Caki2 (cell line): Measurements from ENCODE around the gene GCK. TPM values are rescaled to one million over a fixed set of nuclear protein-coding genes. Genes with fewer than 3 reads are reported as not detected.

Experiments
- DNase-seq: peaks from one replicate; pipeline ENCODE4 v3.0.0-alpha.2; 2015; ENCODE audit warnings: low read depth
- in situ Hi-C: cut with HindIII; loops from 2 replicates; pipeline ENCODE4 v1.10.0; 2016; ENCODE audit warnings: low sequenced_read_pairs, low pct_unique_long_range_greater_than_20kb, mixed read lengths
- total RNA-seq: library from RNA; depleted of rRNA; stranded (reverse); fragments of >200 nt; shearing (Covaris generic); gene quantifications from 2 replicates; pipeline ENCODE4 v1.2.3, GENCODE V29; 2014; ENCODE audit warnings: low replicate concordance

GCK gene
- total RNA-seq, 1 experiment from 2014 or later = not detected

DNA sequence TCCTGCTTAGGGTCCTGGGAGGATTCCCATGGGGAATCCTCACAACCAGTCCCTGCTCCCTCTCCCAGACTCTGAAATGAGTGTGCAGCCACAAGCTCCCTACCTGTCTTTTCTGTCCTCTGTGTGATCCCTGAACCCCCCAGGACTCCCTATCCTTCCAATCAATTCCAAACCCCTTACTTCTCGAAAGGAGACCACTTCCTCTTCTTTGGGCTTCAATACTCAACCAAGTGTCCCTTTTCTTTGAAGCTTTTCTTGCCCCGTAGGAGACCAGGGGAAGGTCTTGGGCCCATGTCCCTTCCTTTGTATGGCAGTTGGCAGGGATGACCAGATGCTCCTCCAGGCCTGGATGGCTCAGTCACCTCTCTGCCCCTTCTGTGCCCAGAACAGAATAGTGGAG, 83.4 kb downstream of the GCK start:
- in situ Hi-C loops = no loop called here
- DNase-seq = no peak

DNA sequence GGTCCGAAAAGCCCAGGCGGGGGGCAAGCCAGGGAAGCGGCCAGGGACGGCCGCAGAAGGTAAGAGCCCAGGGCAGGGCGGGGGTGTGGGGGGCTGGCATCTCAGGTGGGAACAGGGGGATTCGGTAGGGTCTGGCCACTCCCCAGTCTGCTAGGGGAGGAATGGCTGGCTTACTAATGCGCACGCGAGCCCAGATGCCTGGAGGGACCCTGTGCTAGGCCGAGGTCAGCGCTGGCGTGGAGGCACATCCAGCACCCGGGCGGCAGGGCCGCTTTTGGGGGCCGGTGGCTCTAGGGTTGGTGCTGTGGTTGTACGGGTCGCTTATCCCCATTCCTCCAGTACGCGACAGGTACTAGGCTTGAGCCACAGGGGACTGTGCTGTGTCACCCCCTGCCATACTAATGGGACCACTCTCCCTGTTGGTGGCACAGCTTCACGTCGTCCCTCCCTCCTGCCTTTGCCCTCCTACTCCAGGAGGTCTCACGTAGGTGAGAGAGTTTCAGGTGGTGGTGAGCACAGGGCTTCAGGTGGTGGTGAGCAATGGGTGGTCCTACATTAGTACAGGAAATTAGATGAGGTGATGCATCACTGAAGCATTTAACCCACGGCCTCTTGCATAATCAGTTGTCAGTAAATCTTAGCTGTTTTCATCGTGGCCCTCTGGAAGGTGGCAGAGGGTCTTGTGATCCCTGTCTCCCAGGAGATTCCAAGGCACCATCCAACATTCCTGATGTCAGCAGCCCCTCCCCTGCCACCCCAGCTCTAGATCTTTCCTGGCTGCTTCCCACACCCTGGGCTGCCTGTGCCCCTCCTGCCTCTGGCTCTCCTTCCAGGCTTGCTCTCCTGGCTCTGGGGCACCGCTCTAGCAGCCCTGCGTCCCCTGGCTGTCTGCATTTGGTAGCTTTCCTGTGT, 84.1 kb downstream of the GCK start:
- DNase-seq = peak; percentile 52
- in situ Hi-C loops = no loop called here

DNA sequence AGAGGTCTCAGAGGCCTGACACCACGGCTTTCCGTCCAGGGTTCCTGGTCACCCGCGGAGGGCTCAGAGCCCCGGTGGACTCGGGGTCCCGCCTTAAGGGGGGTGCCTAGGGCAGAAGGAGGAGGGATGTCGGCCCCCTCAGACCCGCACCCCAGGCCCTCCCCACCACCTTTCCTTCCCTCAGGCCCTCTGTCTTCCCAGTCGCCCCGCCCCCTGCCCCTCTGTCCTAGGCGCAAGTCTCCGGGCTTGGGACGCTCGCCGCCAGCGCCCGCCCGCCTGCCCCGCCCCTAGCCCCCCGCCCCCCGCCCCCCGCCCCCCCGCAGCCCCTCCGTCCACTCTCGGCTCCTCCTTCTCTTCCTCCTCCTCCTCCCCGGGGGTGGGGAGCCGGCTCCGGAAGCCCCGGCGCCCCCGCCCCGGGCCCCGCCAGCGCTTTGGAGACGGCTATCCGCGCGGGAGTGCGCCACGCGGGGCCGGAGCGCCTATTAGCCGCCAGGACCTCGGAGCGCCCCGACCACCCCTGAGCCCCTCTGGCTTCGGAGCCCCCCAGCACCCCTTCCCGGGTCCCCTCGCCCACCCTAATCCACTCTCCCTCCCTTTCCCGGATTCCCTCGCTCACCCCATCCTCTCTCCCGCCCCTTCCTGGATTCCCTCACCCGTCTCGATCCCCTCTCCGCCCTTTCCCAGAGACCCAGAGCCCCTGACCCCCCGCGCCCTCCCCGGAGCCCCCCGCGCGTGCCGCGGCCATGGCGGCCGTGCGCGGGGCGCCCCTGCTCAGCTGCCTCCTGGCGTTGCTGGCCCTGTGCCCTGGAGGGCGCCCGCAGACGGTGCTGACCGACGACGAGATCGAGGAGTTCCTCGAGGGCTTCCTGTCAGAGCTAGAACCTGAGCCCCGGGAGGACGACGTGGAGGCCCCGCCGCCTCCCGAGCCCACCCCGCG, 85.0 kb downstream of the GCK start, which contains the start of gene AEBP1:
Gene AEBP1 (plus strand): TSS at position 423 of the 937 bp plus-strand sequence. CDS start 321 bp downstream, at position 744.
- in situ Hi-C loops = no loop called here
- DNase-seq = no peak

DNA sequence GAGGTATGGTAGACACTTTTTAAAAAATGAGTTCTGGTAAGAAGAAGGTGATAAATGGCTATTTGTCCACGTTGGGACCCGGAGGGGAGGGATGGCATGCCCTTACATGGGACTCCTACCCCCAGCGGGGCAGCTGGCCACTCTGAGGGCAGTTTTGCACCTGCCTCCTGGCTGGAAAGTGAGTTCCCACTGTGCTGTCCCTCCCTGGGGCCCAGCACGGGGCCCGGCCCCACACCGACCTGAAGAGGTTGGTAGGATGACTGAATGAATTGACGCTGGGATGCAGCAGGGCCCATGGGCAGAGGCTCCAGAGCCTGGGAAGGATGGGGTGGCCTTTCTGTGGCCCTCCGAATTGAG, 85.7 kb downstream of the GCK start:
- DNase-seq = no peak
- in situ Hi-C loops = no loop called here

DNA sequence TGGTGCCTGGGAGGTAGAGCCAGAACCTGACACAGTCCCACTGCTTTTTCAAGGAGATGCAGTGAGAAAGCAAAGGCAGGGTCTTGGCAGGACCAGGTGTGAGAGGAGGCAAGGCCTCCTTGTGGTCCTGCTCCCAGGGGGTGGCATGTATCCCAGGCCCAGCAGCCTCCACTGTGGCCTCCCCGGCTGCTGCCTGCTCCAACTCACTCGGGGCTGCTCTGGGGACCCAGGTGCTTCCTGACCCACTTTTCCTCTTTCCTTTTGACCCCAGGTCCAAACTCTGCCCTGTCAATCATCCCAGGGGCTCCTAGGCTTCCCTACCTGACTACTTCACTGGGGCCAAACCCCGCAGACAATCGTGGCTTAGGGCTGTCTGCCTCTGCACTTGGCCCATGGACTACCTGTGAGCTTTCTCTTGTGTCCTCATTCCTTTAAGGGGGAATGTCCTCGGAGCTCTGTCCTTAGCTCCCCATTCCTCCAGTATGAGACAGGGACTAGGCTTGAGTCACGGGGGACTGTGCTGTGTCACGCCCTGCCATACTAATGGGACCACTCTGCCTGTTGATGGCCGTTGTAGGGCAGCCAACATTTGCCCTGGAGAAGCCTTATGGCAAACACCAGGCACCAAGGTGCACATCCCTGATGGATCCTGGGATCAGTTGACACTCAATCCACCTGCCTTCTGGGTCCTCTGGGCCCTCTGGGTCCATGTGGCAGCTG, 86.2 kb downstream of the GCK start:
- no peak for DNase-seq
- in situ Hi-C loops = no loop called here

DNA sequence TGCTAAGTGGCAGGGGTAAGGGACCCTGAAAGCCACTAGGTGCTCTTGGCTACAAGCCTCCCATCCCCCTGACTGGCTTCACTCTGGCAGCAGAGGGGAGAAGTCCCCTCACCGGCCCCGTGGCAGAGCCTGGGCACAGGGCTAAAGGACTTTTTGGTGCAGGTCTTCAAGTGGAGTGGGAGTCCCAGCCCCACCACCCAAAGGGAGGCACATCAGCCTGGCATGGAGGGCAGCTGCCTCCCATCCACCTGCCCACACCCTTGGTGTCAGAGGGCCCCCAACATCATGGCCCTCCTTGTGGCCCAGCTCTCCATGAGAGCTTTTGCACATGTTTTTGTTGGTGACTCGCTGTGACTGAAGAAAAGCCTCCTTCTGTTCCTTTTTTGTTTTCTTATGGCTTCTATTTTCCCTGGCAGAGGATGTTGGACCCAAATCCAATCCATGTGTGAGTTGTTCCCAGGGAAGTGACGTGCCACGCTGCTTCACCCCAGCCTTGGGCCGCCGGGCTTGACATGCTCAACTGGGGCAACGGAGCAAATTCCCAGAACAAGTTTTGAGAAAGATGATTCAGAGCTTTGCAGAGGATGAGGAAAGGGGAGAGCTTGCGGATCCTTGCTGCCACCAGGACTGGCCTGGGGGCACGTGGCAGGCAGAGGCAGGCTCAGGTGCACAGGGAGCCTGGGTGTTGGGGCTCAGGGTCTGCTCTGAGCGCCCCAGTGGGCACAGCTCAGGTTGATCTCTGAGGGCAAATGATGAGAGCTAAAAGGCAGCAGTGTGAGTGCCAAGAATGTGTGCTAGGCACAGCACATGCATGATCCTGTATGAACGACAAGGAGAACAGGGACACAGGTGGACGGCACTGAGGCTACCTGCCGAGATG, 87.0 kb downstream of the GCK start:
- in situ Hi-C loops = no loop called here
- DNase-seq = peak; percentile 30

DNA sequence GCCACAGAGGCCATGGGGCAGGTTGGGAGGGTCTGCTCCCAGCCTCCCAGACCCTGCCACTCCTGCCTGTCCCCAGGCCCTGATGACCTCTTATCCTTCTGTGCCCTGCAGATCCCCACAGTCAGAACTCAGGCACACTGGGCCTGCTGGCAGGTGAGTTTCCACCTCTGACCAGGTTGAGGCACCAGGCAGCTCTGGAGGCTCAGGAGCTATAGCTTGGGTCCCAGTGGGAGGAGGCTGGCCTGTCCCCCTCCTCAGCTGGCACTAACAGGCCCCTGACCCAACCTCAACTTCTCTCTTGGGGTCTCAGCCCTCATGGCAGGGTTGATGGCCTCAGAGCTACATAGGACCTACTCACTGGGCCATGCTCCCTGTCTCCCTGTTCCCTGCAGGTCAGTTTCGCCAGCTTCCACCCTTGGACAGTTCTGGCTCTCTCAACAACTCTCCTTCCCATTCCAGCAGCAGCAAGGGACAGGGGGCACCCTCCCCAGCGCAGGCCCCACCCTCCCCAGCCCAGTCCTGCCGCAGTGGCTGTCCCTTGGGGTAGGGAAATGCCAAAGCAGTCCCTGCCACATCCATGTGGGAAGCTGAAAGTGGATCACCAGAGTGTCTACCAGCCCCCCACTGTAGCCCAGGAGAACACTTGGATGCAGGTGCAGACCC, 87.8 kb downstream of the GCK start:
- in situ Hi-C loops = no loop called here
- no peak for DNase-seq

DNA sequence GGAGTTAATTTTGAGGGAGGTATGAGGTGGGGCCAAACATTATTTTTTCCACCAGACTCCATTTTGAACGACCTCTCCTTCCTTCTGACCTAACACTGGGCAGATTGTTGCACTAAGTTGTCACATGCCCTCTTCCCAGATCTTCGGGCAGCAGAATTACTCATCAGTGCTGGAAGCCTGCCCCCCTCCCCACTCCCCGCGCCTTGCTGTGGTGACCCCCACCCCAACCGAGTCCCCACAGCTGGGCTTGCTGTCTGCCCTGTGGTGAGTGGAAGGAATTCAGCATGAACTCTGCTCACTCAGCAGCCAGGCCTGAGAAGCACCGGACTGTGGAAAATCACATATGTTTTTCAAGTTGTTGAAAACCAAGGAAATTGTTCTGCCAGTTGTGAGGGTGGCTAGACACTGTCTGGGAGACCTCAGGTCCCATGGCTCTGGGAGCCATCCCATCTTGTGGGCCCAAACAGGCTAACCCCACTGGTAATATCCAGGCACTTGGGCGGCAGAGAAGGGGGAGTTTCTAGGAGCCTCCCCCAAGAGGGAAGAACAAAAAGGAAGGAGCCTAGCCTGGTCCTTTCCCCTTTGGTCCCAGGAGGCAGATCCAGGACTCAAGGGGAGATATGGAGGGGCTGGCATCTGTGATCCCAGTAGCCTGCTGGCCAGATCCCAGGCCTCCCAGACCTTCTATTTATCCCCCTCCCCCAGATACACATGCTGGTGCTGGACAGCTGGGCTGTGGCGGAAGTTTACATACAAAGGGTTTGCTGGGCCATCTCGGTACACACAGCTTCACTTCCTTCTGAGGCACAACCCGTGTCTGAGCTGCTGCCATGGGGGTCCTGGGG, 88.6 kb downstream of the GCK start:
- DNase-seq = no peak
- in situ Hi-C loops = no loop called here

DNA sequence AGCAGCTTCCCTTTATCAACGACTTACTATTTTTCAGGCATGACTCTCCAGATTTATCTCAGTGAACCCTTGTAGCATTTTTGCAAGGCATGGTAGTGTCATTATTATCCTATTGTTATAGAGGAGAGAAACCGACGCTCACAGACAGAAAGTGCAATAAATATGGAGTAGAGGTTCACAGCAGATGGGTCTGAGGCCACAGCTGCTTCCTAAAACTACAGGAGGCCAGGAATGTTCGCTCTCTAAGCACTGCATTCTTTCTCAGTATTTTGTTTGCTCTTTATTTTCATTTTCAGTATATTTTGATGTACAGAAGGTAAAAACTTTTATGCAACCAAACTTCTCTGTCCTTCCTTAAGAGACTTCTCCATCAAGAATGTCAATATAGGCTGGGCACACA, 89.6 kb downstream of the GCK start:
- in situ Hi-C loops = no loop called here
- no peak for DNase-seq

DNA sequence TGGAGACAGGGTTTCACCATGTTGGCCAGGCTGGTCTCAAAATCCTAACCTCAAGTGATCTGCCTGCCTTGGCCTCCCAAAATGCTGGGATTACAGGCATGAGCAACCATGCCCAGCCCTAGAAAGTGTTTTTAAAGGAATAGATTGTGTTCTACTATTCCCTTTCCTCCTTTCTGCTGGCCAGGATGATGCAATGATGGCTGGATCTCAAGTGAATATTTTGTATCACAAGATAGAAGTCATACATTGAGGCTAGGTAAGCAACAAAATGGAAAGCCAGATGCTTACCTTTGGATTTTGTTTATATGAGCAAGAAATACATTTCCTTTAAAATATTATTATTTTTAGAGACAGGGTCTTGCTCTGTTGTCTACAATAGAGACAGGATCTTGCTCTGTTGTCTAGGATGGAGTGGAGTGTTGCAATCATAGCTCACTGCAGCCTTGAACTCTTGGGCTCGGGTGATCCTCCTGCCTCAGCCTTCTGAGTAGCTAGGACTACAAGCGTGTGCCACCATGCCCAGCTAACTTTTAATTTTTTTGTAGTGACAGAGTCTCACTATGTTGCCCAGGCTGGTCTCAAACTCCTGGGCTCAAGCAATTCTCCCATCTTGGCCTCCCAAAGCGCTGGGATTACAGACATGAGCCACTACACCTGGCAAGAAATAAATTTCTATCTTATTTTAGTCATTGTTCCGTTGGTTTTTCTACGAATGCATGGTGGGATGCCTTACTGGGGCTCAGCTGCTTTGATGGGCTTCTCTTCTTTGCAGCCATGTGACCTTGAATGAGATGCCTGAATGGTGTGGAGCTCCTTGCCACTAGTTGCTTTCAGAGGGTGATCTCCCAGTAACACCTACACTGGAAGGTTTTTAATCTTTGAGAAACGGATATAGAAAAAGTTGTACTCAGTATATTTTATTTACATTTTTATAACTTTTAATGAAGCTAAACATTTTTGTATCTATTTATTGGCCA, 90.9 kb downstream of the GCK start:
- in situ Hi-C loops = no loop called here
- DNase-seq = no peak

DNA sequence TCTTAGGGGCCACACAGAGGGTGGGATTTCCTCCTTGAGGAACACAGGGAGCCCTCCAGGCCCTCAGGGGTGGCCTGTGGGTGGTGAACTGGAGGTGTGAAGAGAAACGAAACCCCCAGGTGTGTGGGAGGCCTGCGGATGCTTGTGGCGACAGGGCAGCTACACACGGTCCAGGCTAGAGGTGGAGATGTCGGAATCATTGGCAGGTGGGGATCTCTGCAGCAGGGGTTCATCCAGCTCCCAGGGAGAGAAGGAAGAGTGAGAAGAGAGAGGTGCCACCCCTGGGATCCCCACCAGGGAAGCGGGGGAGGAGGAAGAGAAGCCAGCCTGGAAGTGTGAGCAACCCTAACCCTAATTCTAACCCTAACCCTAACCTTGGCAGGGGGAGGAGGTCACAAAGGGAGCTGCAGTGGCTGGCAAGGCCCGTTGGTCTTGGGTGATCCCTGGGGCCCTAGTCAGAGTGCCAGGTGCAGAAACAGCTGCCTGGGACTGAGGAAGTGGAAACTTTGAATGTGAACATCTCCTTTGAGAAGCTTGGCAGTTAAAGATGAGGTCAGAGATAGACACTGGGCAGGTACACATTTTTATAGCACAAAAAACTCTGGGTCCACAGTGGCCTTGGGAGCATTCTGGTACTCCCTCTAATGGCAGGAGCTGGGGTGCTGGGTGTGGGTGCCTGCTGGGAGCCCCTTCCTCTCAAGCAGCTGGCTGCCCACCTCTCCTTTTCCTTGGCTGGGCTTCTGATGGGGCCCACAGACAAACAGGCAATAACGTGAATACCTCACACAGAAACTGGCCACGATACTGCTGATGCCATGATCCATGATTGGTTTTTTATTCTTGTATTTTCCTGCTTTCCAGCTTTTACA, 91.9 kb downstream of the GCK start:
- in situ Hi-C loops = no loop called here
- no peak for DNase-seq

DNA sequence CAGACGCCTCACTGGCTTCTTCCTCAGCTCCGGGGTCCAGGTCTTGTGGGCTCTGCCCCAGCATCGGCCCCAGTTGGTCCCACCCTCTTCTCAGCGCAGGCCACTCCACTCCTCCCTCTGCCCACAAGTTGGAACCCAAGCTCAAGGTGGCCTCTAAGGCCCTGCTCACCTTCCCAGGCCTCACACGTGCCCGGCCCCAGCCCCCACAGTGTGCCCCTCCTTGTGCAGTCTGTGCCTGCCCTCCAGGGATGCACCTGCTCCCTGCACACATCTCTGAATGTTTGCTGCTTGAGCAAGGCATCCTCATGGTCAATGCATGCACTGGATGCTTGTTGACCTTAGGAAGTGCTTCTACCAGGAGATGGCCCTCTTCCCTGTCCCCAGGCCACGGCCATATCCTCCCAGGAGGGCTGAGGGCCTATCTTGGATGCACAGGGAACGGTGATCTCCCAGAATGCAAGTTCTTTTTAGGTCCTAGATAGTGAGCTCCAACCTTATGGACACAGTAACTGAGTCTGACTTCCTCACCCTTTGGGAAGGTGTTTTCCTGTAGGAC, 92.8 kb downstream of the GCK start:
- in situ Hi-C loops = no loop called here
- DNase-seq = no peak

DNA sequence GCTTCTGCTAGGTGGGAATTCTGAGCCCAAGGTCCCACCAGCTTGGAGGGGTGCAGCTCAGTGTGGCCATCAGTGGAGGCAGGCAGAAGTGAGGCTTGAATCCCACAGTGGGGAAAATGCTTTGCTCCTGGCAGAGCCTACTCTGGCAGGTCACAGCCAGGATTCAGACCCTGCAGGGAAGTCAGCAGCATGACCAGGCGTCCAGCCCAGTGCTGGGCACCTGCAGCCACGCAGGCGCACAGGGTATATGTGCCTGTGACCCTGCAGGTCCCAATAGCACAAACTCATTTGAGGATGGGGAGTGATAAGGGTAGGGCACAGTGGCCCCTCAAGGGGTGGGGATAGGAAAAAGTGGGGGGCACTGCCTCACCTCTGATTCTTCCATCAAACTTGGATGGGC, 93.5 kb downstream of the GCK start:
- in situ Hi-C loops = no loop called here
- DNase-seq = no peak

DNA sequence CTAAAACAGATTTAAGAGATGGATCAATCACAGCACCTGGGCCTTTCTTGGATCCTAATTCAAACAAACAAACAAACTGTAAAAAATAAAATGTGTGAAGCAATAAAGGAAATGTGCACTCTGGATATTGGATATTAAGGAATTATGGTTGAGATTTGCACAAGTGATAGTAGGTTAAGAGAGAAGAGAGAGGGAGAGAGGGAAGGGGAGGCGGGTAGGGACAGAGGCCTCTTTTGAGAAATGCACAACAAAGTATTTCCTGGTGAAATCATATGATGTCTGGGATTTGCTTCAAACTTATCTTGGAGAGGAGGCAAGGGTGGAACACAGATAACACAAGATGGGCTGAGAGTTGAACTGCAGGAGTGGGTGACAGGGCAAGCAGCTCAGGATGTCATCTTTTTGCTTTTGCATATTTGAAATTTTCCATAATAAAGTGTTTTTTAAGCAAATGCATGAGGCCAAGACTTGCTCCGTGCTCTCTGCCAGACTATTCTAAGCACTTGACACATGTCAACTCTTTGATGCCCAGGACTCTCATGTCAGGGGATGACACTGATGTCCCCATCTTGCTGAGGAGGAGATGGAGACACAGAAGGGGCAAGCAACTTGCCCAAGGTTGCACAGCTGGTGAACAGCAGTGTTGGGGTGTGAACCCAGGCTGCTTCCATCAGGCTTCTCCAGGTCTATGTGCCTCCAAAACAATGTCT, 94.2 kb downstream of the GCK start:
- DNase-seq = no peak
- in situ Hi-C loops = no loop called here
